PFSK-1 (cell line): Measurements from ENCODE around the gene FUT6.

Experiments used
- FOXP2 ChIP-seq: optimal IDR thresholded peaks from 2 replicates; pipeline ENCODE3; 2011; ENCODE audit warnings: borderline replicate concordance, control low read depth, inconsistent platforms; ENCODE audit not compliant: insufficient read depth; ENCODE audit errors: extremely low read length, extremely low read depth
- POLR2AphosphoS5 ChIP-seq: IDR thresholded peaks from 2 replicates; pipeline ENCODE4 v1.6.1; 2012; ENCODE audit warnings: low read depth, mild to moderate bottlenecking, control low read depth, low read length, moderate library complexity
- REST ChIP-seq, 2 experiments: IDR thresholded peaks; 2 replicates each; pipeline versions ENCODE4 v1.6.1 to v1.8.0; 2011 to 2012; ENCODE audit warnings: low read depth in 2 of 2, low read length in 2 of 2, control low read depth in 1 of 2, inconsistent platforms in 1 of 2, mild to moderate bottlenecking in 1 of 2, moderate library complexity in 1 of 2; ENCODE audit not compliant: insufficient read depth in 1 of 2
- SIN3A ChIP-seq: IDR thresholded peaks from 2 replicates; pipeline ENCODE4 v1.6.1; 2012; ENCODE audit warnings: mild to moderate bottlenecking, low read length, moderate library complexity, borderline replicate concordance; ENCODE audit not compliant: insufficient read depth
- TAF1 ChIP-seq: IDR thresholded peaks from 2 replicates; pipeline ENCODE4 v1.6.1; 2012; ENCODE audit warnings: low read length, control low read depth, borderline replicate concordance; ENCODE audit not compliant: insufficient read depth

Gene FUT6

GRCh38 chr19:5818594-5818993 lies 20.9 kb downstream of the FUT6 start:
- no peak for TF ChIP-seq POLR2AphosphoS5
- no peak for TF ChIP-seq REST (IDR thresholded peaks at IDR 0.05; ENCODE audit: insufficient read depth in 1 of 2, low read depth in 2 of 2, low read length in 2 of 2)
- no peak for TF ChIP-seq FOXP2
- TF ChIP-seq SIN3A, result no peak
- TF ChIP-seq TAF1, result no peak

DNA sequence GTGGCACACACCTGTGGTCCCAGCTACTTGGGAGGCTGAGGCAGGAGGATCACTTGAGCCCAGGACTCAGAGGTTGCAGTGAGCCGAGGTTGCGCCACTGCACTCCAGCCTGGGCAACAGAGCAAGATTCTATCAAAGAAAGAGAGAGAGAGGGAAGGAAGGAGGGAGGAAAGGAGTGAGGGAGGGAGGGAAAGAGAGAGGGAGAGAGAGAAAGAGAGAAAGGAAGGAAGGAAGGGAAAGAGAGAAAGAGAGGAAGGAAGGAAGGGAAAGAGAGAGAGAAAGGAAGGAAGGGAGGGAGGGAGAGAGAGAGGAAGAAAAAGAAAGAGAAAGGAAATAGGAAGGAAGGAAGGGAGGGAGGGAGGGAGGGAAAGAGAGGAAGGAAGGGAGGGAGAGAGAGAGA lies 22.3 kb downstream of the FUT6 start:
- no peak for TF ChIP-seq POLR2AphosphoS5
- TF ChIP-seq TAF1, result no peak
- TF ChIP-seq SIN3A, result no peak
- no peak for TF ChIP-seq FOXP2
- no peak for TF ChIP-seq REST (IDR thresholded peaks at IDR 0.05; ENCODE audit: insufficient read depth in 1 of 2, low read depth in 2 of 2, low read length in 2 of 2)

DNA sequence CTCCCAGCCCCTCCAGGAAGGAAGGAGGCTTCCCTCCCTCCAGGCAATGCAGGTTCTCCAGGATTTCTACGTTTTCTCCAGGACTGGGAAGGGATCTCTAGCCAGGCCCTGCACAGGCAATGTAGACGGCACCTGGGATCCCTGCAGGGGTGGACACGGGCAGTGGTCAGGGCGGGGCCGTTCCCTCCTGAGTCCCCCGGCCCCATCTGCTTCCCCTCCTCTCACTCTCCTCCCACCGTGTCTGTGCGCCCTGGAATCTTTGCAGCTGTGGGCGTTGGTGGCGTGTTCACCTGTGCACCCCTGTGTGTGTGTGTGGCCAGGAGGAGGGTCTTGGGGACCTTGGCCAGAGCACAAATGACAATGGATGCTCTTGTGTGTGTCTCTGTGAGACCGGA lies 24.7 kb downstream of the FUT6 start:
- TF ChIP-seq FOXP2, result no peak
- no peak for TF ChIP-seq TAF1
- TF ChIP-seq SIN3A, result no peak
- no peak for TF ChIP-seq POLR2AphosphoS5
- no peak for TF ChIP-seq REST (IDR thresholded peaks at IDR 0.05; ENCODE audit: insufficient read depth in 1 of 2, low read depth in 2 of 2, low read length in 2 of 2)

DNA sequence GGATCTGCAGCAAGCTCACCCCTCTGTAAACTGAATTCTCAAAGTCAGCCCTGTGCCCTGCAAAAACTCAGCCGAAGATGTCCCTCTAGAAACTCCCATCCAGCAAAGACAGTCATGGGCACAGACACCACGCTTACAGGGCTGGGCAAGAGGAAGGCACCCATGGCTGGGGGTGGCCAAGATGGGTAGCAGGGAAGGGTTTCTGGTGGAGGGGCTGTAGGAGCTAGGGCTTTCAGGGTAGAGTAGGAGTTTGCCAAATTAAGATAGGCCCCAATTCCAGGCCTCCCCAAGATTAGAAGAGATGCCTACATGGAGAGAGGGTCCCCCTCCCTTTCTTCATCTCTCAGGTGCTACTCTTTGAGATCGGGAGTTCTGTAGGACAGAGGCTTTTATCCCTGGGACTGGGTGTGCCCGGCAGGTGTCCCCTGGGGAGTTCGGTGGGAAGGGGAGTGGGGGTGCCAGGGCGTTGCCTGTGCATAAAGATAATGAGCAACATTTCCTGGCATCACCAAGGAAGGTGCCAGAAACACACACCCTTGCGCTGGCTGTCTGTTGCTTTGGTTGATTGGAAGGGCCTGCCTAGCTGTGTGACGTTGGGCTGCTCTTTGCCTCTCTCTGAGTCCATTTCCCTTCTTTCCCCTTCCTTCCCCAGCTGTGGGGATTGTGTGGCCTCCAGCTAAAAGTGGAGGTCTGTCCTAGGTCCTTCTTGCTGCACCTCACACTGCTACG lies 25.2 kb downstream of the FUT6 start:
- no peak for TF ChIP-seq SIN3A
- no peak for TF ChIP-seq POLR2AphosphoS5
- no peak for TF ChIP-seq REST (IDR thresholded peaks at IDR 0.05; ENCODE audit: insufficient read depth in 1 of 2, low read depth in 2 of 2, low read length in 2 of 2)
- TF ChIP-seq FOXP2, result no peak
- TF ChIP-seq TAF1, result no peak

DNA sequence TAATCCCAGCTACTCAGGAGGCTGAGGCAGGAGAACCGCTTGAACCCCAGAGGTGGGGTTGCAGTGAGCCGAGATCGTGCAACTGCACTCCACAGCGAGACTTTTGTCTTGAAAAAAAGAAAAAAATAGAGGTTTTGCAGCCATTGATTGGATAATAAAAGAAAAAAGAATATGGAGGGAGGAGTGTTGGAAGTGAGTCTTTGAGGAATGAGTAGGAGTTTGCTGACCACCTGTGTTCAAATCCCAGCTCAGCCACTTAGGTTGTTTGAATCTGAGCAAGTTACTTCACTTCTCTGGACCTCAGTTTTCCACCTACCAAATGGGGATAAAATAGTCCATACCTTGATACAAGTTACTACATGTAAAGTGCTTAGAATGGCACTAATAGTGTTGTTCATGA lies 28.4 kb downstream of the FUT6 start:
- TF ChIP-seq FOXP2 (no peak), POLR2AphosphoS5 (no peak), SIN3A (no peak), REST (IDR thresholded peaks at IDR 0.05; ENCODE audit: insufficient read depth in 1 of 2, low read depth in 2 of 2, low read length in 2 of 2) (no peak), TAF1 (no peak)
